ENCODE results near the gene MBLAC2.

Gene MBLAC2

DNA sequence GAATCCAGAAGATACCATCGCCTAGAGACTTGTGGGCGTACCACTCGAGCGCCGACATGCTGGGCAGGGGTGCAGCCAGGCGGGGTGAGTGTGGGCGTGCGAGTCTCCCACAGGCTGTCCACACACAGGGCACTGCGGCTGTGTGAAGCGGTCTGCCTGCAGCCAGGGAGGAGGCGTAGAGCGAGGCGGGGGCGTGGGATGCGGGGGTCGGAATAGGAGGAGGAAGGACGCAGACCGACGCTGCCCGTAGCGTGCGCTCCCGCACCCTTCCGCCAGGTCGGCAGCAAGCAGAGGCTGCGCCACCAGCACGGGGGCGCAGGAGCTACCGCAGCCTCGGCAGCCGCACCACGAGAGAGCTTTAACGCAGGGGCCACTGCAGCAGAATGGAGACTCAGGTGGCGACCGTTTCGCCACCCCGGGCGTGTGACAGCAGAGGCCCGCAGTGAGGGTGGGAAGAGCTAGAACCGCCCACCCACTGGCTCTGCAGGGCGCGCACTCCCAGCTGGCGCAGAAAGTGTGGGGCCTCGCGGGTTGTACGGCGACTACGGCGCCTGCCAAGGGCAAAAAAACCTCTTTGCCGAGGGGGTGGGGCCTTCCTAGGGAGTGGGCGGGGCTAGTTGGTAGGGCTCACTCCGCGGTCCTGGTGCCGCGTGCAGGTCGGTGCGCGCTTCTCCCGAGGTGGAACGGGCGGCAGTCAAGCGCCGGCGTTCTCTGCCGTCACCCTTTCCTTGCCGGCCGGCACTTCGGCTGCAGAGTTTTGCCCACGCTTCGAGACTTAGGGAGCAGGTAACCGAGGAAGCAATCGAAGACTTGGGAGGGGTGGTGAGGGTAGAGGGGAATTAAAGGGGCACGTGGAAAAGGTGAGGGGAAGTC lies at the start of gene MBLAC2, which contains the start of gene POLR3G:
MBLAC2 (minus strand) TSS at position 537 of the 873 bp plus-strand sequence; CDS start at position 58, 479 bp downstream.
POLR3G (plus strand) TSS at position 630 of the 873 bp plus-strand sequence. CDS start 10,704 bp downstream, outside the sequence.
- in situ Hi-C loops (cut with HindIII; ENCODE audit: low sequenced_read_pairs) = no loop called here

DNA sequence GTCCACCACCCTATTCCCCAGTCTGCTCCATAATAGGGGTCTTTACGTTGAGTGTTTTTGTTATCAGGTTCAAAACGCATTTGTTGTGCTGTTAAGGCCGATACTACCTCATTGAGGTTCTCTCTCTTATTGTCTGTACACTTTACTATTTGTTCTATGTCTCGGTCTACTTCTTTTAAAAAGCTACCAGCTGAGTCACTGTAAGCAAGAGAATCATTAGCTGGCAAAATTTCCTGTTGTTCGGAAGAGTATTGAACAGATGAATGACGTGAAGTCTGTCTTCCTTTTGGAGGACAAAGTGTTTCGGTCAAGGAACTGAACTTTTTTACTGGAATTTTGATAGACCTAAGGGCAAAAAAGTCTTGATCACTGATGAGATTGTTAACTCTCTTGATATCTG lies 44.5 kb upstream of the MBLAC2 start:
- in situ Hi-C loops (cut with HindIII; ENCODE audit: low sequenced_read_pairs) = no loop called here

DNA sequence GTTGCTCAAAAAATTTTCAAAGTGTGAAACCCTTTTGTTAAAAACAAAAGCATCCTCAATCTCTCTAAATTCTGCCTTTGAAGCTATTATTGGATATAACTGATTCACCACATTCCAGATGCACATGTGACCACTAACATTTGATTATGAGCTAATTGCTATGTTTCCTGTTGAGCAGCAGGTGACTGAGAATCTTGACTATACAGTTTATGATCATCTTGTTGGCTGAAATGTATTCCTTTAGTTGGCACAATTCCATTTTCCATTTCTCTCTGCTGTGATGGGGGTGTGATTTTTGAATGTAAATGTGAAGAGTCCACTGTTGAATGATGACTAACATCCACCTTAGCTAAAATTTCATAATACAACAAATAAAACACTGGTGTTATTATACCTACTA lies 44.1 kb upstream of the MBLAC2 start:
- in situ Hi-C loops (cut with HindIII; ENCODE audit: low sequenced_read_pairs) = no loop called here

DNA sequence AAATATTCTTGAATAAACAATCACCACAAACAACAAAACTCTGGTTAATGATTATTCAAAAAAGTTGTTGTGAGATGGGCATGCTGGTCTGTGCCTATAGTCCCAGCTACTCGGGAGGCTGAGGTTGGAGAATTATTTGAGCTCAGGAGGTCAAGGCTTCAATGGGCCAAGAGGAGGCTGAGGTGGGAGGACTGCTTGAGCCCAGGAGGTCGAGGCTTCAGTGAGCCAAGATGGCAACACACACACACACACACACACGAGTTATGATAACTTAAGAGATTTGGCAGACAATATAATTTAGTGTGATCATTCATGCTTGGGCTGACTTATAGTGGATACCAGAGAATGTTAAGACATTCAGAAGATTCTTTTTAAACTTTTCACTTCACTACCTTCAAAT lies 39.9 kb upstream of the MBLAC2 start:
- in situ Hi-C loops (cut with HindIII; ENCODE audit: low sequenced_read_pairs) = no loop called here

DNA sequence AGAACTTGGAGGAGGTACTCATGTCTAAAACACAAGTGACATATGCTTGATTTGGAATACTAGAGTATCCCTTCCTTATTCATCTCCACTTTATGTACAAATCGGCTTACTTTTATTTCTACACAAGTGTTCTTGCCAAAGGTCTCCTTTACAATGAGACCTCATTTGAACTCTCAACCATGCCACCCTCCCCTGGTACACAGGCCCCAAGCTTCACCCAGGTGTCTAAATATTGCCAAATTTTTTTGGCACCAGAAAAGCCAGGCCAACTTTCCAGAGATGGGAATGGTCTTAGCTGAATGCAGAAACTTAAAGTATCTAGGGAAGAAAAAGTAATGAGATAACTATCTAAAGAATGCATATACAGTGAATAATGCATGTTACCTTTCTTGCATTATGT lies 35.9 kb upstream of the MBLAC2 start:
- in situ Hi-C loops (cut with HindIII; ENCODE audit: low sequenced_read_pairs) = no loop called here

DNA sequence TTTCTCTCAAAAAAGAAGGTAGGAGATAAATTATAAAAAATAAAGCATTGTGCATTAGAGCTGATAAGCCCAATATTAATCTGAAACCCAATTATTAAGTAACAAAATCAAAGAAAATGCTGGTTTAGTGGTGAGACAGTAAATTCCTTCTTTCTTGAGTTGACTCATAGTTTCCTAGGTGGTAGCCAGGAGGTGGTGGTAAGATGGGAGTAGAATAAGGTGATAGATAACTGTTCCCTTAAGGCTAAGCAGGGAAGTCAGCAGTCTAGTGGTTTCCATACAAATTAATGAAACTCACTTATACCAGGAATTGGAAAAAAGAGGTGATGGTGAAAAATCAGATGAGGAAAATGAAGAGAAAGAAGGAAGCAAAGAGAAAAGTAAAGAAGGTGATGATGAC lies 31.6 kb upstream of the MBLAC2 start:
- in situ Hi-C loops (cut with HindIII; ENCODE audit: low sequenced_read_pairs) = no loop called here

DNA sequence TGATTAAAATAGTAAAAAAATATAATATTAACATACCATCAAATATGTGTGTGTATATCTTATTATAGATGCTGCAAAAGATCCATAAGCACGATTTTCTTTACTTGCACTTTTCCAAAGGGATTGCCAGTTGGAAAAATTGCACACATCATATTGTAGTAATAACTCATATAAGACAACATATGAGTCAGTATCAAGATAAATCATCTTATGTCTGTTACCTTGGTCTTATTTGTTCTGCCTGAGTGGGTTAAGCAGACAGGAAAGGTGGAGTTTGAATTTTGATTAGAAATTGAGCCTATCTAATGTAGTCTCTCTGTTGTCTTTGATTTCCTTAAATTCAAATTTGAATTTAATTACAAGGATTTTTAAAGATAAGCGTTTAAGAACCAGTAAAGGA lies 30.2 kb upstream of the MBLAC2 start:
- in situ Hi-C loops (cut with HindIII; ENCODE audit: low sequenced_read_pairs) = no loop called here

DNA sequence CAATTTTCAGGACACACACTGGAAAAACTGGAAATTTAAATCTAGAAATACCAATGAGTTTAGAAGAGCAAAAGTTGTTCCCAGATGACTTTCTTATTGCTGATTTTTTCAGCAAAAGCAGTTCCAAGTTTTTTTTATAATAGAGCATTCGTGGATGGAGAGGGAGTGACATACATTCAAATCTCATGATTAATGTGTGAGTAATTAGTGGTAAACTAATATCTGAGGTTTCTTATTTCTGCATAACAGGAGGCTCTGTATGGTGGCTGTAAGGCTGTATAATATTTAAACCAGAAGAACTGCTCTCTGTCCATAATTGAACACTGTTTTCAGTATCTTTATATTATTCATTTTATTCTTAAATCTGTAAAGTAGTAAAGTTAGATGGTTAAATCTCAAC lies 29.0 kb upstream of the MBLAC2 start:
- in situ Hi-C loops (cut with HindIII; ENCODE audit: low sequenced_read_pairs) = no loop called here

DNA sequence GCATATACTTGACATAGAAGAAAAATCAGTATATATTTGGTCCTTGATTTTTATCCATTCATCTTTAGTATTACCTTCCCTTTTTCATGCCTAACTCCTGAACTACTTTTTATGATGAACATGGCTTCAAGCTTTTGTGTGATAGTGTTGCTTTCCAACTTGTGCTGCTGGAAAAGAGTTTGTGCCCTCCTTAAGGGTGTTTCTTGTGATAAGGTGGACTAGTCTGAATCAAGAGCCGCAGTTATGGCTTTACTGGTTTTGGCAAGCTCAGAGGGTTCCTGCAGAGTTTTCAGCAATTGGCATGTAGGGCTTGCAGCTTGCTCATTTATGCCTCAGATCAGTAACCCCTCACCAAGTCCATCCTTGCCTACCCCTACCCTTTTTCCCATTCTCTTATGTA lies 20.6 kb upstream of the MBLAC2 start:
- in situ Hi-C loops (cut with HindIII; ENCODE audit: low sequenced_read_pairs) = no loop called here

DNA sequence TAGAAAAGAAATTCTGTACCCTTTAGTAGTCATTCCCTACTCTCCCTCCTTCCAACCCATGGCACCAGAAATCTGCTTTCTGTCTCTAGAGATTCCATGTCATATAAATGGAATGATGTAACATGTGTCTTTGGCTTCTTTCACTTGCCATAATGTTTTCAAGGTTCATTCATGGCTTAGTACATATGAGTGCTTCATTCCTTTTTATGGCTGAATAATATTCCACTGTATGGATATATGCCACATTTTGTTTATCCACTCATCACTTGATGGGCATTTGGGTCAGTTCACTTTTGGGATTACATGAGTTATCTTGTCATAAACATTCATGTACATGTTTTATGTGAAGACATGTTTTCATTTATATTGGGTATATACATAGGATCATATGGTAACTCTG lies 19.5 kb upstream of the MBLAC2 start:
- in situ Hi-C loops (cut with HindIII; ENCODE audit: low sequenced_read_pairs) = no loop called here

DNA sequence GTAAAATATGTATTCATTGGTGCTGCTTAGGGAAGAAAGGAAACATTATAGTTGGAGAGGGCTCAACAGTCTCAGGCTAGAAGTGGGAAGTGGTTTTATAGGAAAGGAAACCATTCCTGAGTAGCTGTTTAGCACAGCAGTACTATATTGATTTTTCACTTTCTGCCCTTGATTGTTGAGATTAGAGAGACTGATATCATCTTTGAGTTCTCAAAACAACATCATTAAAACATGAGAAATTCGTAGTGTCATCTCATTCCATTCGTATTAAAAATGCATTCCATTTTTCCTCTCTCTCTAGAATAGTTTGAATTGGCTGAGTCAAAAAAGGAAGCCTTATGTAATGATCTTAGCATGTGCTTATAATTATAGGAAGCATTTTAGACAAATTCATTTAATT lies 14.2 kb upstream of the MBLAC2 start:
- in situ Hi-C loops (cut with HindIII; ENCODE audit: low sequenced_read_pairs) = no loop called here

DNA sequence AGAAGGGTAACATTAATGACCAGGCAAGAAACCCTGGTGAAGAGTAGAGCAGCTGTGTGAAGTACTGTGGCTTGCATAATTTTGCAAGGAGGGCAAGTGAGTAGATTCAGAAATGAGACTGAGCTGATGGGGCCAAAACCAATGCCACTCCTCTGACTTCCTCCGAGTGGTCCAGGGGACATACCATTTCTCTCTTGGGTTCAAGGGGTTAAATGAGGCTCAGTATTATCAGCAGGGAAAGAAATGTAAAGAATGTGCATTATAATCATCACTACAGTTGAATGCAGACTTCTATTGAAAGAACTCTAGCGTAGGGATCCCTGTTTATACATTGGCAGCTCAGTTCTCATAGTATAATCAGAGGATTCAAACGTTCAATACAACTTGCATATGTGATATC lies 10.0 kb upstream of the MBLAC2 start:
- in situ Hi-C loops (cut with HindIII; ENCODE audit: low sequenced_read_pairs) = no loop called here

DNA sequence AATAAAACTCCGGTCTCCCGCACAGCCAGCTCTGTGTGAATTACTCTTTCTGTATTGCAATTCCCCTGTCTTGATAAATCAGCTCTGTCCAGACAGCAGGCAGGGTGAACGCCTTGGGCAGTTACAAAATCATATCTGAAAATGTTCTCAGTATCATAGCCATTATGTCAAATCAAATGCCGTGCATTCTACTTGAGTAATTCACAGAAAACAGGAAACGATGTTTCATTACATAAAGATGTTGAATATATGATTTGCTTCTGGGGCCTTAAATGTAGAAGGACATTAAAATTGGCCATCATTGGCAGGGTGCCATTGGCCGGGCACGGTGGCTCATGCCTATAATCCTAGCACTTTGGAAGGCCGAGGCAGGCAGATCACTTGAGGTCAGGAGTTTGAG lies 8.6 kb upstream of the MBLAC2 start:
- in situ Hi-C loops (cut with HindIII; ENCODE audit: low sequenced_read_pairs) = no loop called here

DNA sequence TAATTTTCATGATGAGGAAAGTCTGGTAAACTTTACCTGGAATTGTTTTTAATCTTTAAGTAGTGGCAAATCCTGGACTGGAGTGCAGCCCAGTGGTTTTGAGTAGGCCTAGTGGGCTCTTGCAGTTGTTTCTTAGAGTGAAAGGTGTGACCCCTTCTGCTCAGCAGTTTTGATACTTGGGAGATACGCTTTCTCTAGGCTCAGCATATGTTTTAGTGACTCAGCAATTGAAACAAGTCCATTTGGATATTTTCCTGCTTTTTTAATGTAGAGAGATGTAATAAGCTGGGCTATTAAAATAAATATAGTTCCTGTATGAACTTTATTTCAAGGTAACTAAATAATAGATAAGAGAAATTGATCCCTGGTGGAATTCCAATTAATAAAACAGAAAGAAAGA lies 6.1 kb upstream of the MBLAC2 start:
- in situ Hi-C loops (cut with HindIII; ENCODE audit: low sequenced_read_pairs) = no loop called here

DNA sequence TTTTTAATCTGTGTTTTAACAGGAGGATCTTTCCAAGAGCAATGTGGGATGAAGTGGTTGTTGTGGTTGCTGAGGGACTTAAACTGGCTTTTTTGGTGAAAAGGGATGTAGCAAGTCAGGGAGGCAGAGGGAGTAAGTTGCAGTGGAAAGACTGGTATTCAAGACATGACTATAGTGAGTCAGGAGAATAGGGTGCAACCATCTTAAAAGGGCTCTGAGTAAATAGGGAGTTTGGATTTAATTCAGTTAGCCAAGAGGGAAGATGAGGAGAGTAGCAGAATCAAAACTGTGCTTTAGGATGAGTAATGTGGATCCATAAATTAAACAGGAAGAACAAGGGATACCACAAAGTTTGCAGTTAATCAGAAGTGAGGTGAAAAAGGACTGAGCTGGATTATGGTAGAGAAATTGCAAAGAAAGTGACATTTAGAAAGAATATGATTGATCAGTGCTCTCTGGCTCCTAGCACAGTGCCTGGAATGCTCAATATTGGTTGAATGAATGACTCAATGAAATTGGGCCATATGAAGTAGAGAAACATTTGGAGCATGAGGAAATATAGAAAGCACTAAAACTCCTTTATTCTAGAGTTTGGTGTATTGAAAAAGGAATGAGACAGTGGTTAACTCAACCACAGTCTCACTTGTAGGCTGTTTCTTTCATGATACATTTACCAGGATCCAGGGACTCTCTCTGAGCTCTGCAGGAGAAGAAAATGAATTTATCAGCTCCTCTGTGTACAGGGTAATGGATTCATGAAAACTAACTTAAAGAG lies 5.2 kb upstream of the MBLAC2 start:
- in situ Hi-C loops (cut with HindIII; ENCODE audit: low sequenced_read_pairs) = no loop called here

DNA sequence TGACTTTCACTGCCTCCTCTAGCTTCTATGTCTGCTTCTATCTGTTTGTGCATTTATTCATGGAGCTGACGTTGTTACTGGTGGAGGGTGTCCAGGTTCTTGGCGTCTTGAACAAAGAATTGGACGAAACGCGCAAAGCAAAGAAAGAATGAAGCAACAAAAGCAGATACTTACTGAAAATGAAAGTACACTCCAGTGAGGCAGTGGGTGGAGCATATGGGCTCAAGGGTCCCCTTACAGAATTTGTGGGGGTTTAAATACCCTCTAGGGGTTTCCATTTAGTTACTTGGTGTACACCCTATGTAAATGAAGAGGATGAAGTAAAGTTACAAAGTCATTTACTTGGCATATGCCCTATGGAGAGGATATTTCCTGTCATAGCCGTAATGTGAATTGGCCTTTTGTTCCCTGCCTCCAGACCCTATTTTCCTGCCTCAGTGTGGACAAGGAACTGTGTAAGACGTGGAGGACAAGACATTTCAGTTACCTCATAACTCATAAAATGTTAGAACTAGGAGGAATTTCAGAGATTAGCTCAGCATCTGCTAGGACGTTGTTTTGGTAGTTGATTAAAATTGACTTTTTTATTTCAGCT lies 3.1 kb upstream of the MBLAC2 start:
- in situ Hi-C loops (cut with HindIII; ENCODE audit: low sequenced_read_pairs) = no loop called here

DNA sequence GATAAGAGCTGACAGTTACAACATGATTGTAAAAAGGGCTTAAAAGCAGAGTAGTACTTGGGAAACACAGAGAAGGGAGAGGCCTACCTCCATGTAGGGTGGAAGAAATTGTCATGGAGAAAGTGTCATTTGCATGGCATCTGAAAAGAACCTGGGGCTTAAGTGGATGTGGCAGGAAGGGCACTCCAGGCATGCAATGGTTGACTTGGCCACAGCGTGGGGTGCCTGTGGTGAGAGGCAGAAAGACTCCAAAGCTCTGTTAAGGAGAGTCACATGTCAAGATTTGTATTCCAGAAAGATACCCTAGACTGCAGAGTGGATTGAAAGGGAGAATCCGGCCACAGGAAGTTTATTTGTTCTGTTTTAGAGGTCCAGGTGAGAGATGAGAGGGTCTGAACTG lies 2.5 kb upstream of the MBLAC2 start:
- in situ Hi-C loops (cut with HindIII; ENCODE audit: low sequenced_read_pairs) = no loop called here

DNA sequence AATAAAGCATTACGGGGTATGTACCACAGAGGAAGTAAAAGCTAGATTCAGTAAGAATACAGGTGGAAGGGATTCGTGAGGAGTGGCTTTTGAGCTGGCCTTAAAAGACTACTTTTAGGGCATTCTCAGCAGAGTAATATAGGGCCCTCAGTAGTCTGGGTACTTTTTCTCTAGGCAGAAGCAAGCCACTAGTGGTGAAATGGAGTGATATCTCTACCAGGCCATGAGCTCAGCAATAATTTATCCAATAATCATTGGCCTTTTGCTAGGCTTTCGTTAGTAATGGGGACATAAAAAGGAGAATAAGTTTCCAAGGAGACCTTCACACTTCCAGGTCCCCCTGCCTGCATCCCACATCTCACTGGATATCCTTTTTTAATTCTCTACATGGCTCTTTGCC lies 1.8 kb upstream of the MBLAC2 start:
- in situ Hi-C loops (cut with HindIII; ENCODE audit: low sequenced_read_pairs) = no loop called here

DNA sequence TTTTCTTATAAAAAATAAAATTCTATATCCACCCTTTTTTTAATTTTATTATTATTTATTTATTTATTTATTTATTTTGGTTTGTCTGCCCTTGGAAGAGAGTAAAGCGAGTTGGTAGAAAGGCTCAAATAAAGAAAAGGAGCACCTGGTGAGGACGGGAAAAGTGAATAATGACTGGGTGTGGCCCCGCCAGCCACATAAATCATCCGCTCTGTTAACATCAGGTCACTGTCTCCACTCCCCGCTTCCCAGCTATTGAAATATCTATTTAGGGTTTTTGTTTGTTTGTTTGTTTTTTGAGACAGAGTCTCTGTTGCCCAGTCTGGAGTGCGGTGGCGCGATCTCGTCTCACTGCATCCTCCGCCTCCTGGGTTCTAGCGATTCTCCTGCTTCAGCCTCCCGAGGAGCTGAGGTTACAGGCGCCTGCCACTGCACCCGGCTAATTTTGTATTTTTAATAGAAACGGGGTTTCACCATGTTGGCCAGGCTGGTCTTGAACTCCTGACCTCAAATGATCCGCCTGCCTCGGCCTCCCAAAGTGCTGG lies 937 bp upstream of the MBLAC2 start:
- in situ Hi-C loops (cut with HindIII; ENCODE audit: low sequenced_read_pairs) = no loop called here

DNA sequence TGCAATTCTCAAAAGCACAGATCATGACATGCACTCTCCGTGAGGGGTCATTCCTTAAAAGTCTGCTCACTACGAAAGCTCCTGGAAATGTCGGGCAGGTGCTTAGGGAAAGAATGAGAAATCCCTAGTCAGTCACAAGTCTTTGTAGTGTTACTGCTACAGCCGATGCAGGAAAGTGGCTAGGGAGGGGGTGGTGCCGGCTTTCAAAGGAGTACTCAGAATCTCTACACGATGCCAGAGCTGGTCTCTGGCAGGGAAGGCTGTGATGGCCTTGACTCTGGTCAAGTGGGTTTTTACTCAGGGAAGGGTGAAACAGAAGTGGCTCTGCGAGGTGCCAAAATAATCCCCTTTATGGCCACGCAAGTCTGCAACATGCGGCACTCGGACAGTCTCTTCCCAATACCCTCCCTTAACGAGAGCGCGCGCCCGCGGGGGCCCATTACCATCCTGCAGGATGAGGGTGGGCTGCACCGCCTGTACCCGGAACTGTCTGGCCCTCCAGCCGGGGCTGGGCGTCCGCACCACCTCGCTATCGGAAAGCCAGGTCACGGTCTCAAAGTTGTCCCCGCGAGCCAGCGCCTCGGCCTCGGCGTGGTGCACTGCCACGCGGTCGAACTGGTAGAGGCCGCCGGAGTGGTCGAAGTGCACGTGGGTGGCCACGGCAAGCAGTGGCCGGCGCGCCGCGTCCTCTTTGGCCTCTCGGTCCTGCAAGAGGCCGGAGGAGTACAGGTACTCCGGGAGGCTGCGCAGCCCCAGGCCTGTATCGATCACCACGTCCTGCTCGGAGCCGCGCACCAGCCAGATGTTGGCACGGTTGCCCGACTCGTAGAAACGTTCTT lies 956 bp downstream of the MBLAC2 start:
- in situ Hi-C loops (cut with HindIII; ENCODE audit: low sequenced_read_pairs) = no loop called here

Measured in DLD1 (cell line).